OCI-LY7 (cell line): ENCODE results near the gene ANTXR1. TPM values are rescaled to one million over a fixed set of nuclear protein-coding genes. Genes with fewer than 3 reads are reported as not detected.

Experiments
- BruUV-seq: library from RNA; stranded (reverse); fragments of 400-500 nt; replicated peaks from 2 replicates; lab custom pipeline; 2021; lab: Mats Ljungman, UMichigan
- CTCF ChIA-PET: fragments of 300-600 bp; sonication (Branson Sonifier 250); formaldehyde crosslinking; loops from one replicate; lab custom pipeline; 2022; ENCODE audit warnings: antibody characterized with exemption; ENCODE audit not compliant: unreplicated experiment; lab: Charles Lee
- POLR2A ChIA-PET: fragments of 300-600 bp; sonication (Branson Sonifier 250); formaldehyde crosslinking; loops from one replicate; lab custom pipeline; 2022; ENCODE audit warnings: antibody characterized with exemption; lab: Charles Lee
- DNase-seq: peaks from one replicate; pipeline ENCODE4 v3.0.0-alpha.2; 2015; ENCODE audit warnings: low spot score
- H2AFZ ChIP-seq: fragments of 200-600 bp; sonication (generic), shearing (Covaris generic); 2 replicates; pipeline ENCODE4 v1.6.1; 2014; ENCODE audit warnings: mild to moderate bottlenecking, antibody characterized with exemption, low read length, moderate library complexity
- H3K27ac ChIP-seq: fragments of 200-600 bp; sonication (generic); 2 replicates; pipeline ENCODE4 v1.5.1; 2014; ENCODE audit warnings: mixed run types, low read depth, mild to moderate bottlenecking, moderate library complexity, low read length, inconsistent platforms; ENCODE audit not compliant: poor library complexity, severe bottlenecking
- H3K36me3 ChIP-seq: fragments of 200-600 bp; sonication (generic); 2 replicates; pipeline ENCODE4 v1.6.1; 2014; ENCODE audit warnings: mild to moderate bottlenecking, antibody characterized with exemption, low read length, moderate library complexity, mixed read lengths; ENCODE audit not compliant: insufficient read depth
- H3K4me1 ChIP-seq: fragments of 200-600 bp; sonication (generic); 2 replicates; pipeline ENCODE4 v1.5.1; 2014; ENCODE audit warnings: mild to moderate bottlenecking, low read length; ENCODE audit not compliant: insufficient read depth, poor library complexity, severe bottlenecking
- H3K4me2 ChIP-seq: fragments of 200-600 bp; sonication (generic); 2 replicates; pipeline ENCODE4 v1.6.1; 2014; ENCODE audit warnings: mild to moderate bottlenecking, low read length
- H3K4me3 ChIP-seq: fragments of 200-600 bp; sonication (generic); 2 replicates; pipeline ENCODE4 v1.5.1; 2014; ENCODE audit warnings: mild to moderate bottlenecking, low read depth, low read length; ENCODE audit not compliant: poor library complexity, severe bottlenecking
- H3K79me2 ChIP-seq: fragments of 200-600 bp; sonication (generic); 2 replicates; pipeline ENCODE4 v1.6.1; 2016; ENCODE audit warnings: low read depth, mild to moderate bottlenecking, low read length, moderate library complexity, mixed read lengths; ENCODE audit not compliant: insufficient read depth
- H3K9me2 ChIP-seq: fragments of 200-600 bp; sonication (generic); 2 replicates; pipeline ENCODE4 v1.6.1; 2016; ENCODE audit warnings: mild to moderate bottlenecking, low read length, mixed read lengths; ENCODE audit not compliant: insufficient read depth
- H3K9me3 ChIP-seq: fragments of 200-600 bp; sonication (generic); 2 replicates; pipeline ENCODE4 v1.6.1; 2014; ENCODE audit warnings: mild to moderate bottlenecking, mixed run types, low read length, mixed read lengths
- H4K20me1 ChIP-seq: fragments of 200-600 bp; sonication (generic); 2 replicates; pipeline ENCODE4 v1.6.1; 2014; ENCODE audit warnings: mild to moderate bottlenecking, antibody characterized with exemption, low read length, moderate library complexity, mixed read lengths; ENCODE audit not compliant: insufficient read depth
- CTCF ChIP-seq: fragments of 200-600 bp; sonication (generic); conservative IDR thresholded peaks from 2 replicates; pipeline ENCODE4 v1.5.1; 2014; ENCODE audit warnings: mild to moderate bottlenecking, antibody characterized with exemption, low read length, moderate library complexity, mixed read lengths
- EZH2phosphoT487 ChIP-seq: fragments of 200-600 bp; sonication (generic); IDR thresholded peaks from 2 replicates; pipeline ENCODE4 v1.6.1; 2018; ENCODE audit warnings: low read depth, borderline replicate concordance, mild to moderate bottlenecking, mixed run types, antibody characterized with exemption, low read length, moderate library complexity, mixed read lengths
- intact Hi-C: fragments of 100-400 bp; cut with micrococcal nuclease; formaldehyde crosslinking; loops from one replicate; pipeline ENCODE4 v1.10.0; 2022; ENCODE audit not compliant: unreplicated experiment
- total RNA-seq, 2 experiments: library from RNA; depleted of rRNA in 1 of 2; stranded (reverse); fragments of >200 nt in 1 of 2; shearing (Covaris generic) in 1 of 2; gene quantifications; 2 replicates each; pipeline ENCODE4 v1.2.3, GENCODE V29; 2014 to 2022

ANTXR1 gene
- total RNA-seq, 2 experiments from 2014 or later: not detected

DNA sequence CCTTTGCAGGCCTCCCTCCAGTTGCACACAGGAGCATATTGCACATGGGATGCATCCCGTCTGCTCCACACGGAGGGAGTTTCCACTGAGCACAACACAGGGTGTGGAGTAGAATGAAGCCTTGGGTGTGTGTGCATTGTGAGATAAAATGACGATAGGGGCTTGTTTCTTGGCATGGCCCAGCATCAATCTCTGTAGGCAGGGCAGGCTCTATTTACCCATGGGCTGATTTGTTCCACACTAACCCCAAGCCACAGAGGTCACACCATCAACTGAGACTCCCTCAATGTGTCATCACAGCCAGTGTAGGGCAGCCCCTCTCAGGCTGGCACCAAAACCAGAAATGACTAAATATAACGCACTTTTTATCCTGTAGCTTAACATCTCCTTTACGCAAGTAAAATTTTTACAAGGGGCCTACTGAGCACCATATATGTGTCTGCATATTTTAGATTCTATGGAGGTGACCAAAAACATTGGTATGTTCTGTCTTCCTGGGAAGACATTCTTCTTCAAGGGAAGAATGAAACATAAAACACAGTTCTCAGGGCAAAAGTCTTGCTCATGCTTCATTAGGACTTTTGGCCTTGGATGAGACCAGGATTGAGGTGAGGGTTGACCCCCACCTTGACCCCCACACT is 41.3 kb upstream of the ANTXR1 start:
- Histone ChIP-seq H3K4me2 (no peak overlapping the region), H3K4me1 (no peaks in the 10 kb centered on the region), H3K9me2 (no peaks in the 10 kb centered on the region), H2AFZ (no peak overlapping the region), H3K9me3 (no peaks in the 10 kb centered on the region), H3K36me3 (no peaks in the 10 kb centered on the region), H3K4me3 (no peak overlapping the region), H3K79me2 (no peaks in the 10 kb centered on the region), H4K20me1 (no peaks in the 10 kb centered on the region), H3K27ac (no peak overlapping the region)
- ChIA-PET CTCF (no interaction called here), POLR2A (no interaction called here)
- intact Hi-C loops: no loop called here
- no peak for TF ChIP-seq EZH2phosphoT487
- no peak for TF ChIP-seq CTCF
- no peak for DNase-seq
- no TSS peak for BruUV-seq

DNA sequence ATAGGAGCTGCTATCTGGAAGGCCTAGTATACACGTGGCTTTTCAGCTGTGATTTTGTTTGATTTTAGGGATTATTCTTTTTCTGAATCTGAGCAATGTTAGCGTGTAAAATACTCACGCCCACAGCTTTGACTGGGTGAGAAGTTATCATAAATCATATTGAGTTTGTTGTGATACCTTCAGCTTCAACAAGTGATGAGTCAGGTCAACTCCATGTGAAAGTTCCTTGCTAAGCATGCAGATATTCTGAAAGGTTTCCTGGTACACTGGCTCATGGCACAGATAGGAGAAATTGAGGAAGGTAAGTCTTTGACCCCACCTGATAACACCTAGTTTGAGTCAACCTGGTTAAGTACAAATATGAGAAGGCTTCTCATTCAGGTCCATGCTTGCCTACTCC is 38.7 kb upstream of the ANTXR1 start, which contains the start of gene GKN1:
TSS of gene GKN1 (plus strand) at position 386 of the 400 bp plus-strand sequence. CDS start 42 bp downstream, outside the sequence.
- DNase-seq: no peak
- Histone ChIP-seq H3K9me3 (no peaks in the 10 kb centered on the region), H3K4me1 (no peaks in the 10 kb centered on the region), H2AFZ (no peak within 1 kb of the TSS), H3K79me2 (no peaks in the 10 kb centered on the region), H4K20me1 (no peaks in the 10 kb centered on the region), H3K27ac (no peak within 1 kb of the TSS), H3K4me3 (no peak within 1 kb of the TSS), H3K9me2 (no peaks in the 10 kb centered on the region), H3K4me2 (no peak within 1 kb of the TSS), H3K36me3 (no peaks in the 10 kb centered on the region)
- intact Hi-C loops: no loop called here
- POLR2A ChIA-PET: interaction anchor here (0.6 to 0.9 kb wide), 2 partner anchors 15 to 19 kb away, joined by 3 to 4 read pairs; no protein-coding TSS in a partner anchor
- no TSS peak for BruUV-seq
- CTCF ChIA-PET: no interaction called here
- TF ChIP-seq CTCF: no peak

DNA sequence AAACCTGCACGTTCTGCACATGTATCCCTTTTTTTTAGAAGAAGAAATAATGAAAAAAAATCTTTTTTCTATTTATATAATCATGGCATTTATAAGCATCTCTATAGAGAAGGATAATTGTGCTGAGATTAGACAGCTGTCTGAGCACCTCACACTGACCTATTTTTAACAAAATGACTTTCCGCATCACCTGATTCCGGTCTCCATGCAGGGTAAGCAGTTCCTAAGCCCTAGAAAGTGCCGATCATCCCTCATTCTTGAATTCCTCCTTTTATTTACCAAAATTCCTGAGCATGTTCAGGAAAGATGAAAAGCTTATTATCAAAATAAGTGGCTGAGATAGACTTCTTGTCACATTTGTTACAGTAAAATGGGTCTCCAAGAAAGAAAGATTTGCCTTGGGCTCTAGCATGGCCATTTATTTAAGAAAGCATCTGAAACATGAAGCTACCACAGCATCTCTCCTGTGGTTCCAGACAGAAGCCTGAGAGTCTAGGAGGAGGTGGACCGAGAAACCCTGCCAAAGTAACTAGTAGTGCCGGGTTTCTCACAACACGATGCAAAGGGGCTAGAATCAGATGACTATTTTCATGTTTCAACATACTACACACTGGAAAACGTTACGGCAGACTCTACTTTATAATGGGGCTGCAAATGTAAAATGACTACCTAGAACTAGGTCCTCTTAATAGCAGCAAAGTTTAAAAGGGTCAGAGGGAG is 37.9 kb upstream of the ANTXR1 start:
- H3K4me3 ChIP-seq: no peak overlapping the region
- no TSS peak for BruUV-seq
- H3K4me2 ChIP-seq: no peak overlapping the region
- intact Hi-C loops: no loop called here
- H2AFZ ChIP-seq: no peak overlapping the region
- no peak for DNase-seq
- no peaks in the 10 kb centered on the region for H3K36me3 ChIP-seq
- TF ChIP-seq EZH2phosphoT487: no peak
- TF ChIP-seq CTCF: no peak
- H4K20me1 ChIP-seq: no peaks in the 10 kb centered on the region
- H3K27ac ChIP-seq: no peak overlapping the region
- no peaks in the 10 kb centered on the region for H3K9me2 ChIP-seq
- ChIA-PET POLR2A (interaction anchor here (0.6 kb wide), 1 partner anchor 223 kb away, joined by 3 read pairs; no protein-coding TSS in a partner anchor), CTCF (no interaction called here)
- no peaks in the 10 kb centered on the region for H3K79me2 ChIP-seq
- H3K9me3 ChIP-seq: no peaks in the 10 kb centered on the region
- H3K4me1 ChIP-seq: no peaks in the 10 kb centered on the region
